Neural cell (in vitro differentiated cells): ENCODE measurements around the gene FOXRED1. TPM values are rescaled to one million over a fixed set of nuclear protein-coding genes. Genes with fewer than 3 reads are reported as not detected.

Experiments
- H2AFZ ChIP-seq: fragments of 200-600, 300-800 bp; sonication (generic), shearing (Covaris generic); 2 replicates; pipeline ENCODE4 v1.6.0; 2014; ENCODE audit warnings: low read depth, mild to moderate bottlenecking, antibody characterized with exemption, low read length, moderate library complexity
- H3F3A ChIP-seq: fragments of 200-600 bp; shearing (Covaris generic); 2 replicates; pipeline ENCODE4 v1.6.1; 2016; ENCODE audit warnings: mild to moderate bottlenecking, moderate library complexity, mixed read lengths, antibody characterized with exemption, low read length; ENCODE audit not compliant: insufficient read depth, poor library complexity, severe bottlenecking
- H3K27ac ChIP-seq: fragments of 200-600, 300-800 bp; sonication (generic), shearing (Covaris generic); 2 replicates; pipeline ENCODE4 v1.5.1; 2014; ENCODE audit warnings: mild to moderate bottlenecking, low read length, moderate library complexity
- H3K27me3 ChIP-seq: fragments of 300-800, 200-600 bp; sonication (generic), shearing (Covaris generic); 2 replicates; pipeline ENCODE4 v1.6.0; 2014; ENCODE audit warnings: mild to moderate bottlenecking, low read depth, low read length, moderate library complexity; ENCODE audit not compliant: insufficient read depth
- H3K36me3 ChIP-seq: fragments of 300-800, 200-600 bp; sonication (generic), shearing (Covaris generic); 2 replicates; pipeline ENCODE4 v1.5.1; 2014; ENCODE audit warnings: mild to moderate bottlenecking, antibody characterized with exemption, low read length, moderate library complexity; ENCODE audit not compliant: insufficient read depth
- H3K4me2 ChIP-seq: fragments of 300-800, 200-600 bp; sonication (generic), shearing (Covaris generic); 2 replicates; pipeline ENCODE4 v1.6.0; 2014; ENCODE audit warnings: mild to moderate bottlenecking, low read length
- H3K4me3 ChIP-seq: fragments of 300-800, 200-600 bp; sonication (generic), shearing (Covaris generic); 2 replicates; pipeline ENCODE4 v1.5.1; 2014; ENCODE audit warnings: mild to moderate bottlenecking, low read length, moderate library complexity
- H3K79me2 ChIP-seq: fragments of 200-600 bp; shearing (Covaris generic); replicated peaks from 2 replicates; pipeline ENCODE4 v1.6.0; 2014; ENCODE audit warnings: mild to moderate bottlenecking, low read length, moderate library complexity; ENCODE audit not compliant: insufficient read depth
- H3K9ac ChIP-seq: fragments of 300-800, 200-600 bp; sonication (generic), shearing (Covaris generic); 2 replicates; pipeline ENCODE4 v1.6.1; 2016; ENCODE audit warnings: mild to moderate bottlenecking, low read length, mixed read lengths
- H3K9me2 ChIP-seq: fragments of 200-600 bp; shearing (Covaris generic); 2 replicates; pipeline ENCODE4 v1.6.1; 2016; ENCODE audit warnings: mild to moderate bottlenecking, low read length, mixed read lengths; ENCODE audit not compliant: insufficient read depth
- H3K9me3 ChIP-seq: fragments of 200-600, 300-800 bp; sonication (generic), shearing (Covaris generic); 2 replicates; pipeline ENCODE4 v1.6.1; 2016; ENCODE audit warnings: mild to moderate bottlenecking, mixed run types, low read length, moderate library complexity, mixed read lengths
- H4K20me1 ChIP-seq: fragments of 200-600 bp; shearing (Covaris generic); 2 replicates; pipeline ENCODE4 v1.6.1; 2016; ENCODE audit warnings: mild to moderate bottlenecking, mixed run types; ENCODE audit not compliant: insufficient read depth
- EP300 ChIP-seq: fragments of 450-650 bp; conservative IDR thresholded peaks from 2 replicates; pipeline ENCODE4 v1.6.1; 2014; ENCODE audit warnings: antibody characterized with exemption, mild to moderate bottlenecking, moderate library complexity; ENCODE audit not compliant: poor library complexity, severe bottlenecking
- EZH2 ChIP-seq: fragments of 200-600, 300-800 bp; shearing (Covaris generic), sonication (generic); IDR thresholded peaks from 2 replicates; pipeline ENCODE4 v1.6.1; 2014; ENCODE audit warnings: antibody characterized with exemption, low read length, borderline replicate concordance, mild to moderate bottlenecking; ENCODE audit not compliant: insufficient read depth, poor library complexity, severe bottlenecking
- MXI1 ChIP-seq: fragments of 450-650 bp; conservative IDR thresholded peaks from 2 replicates; pipeline ENCODE4 v1.6.1; 2014; ENCODE audit warnings: antibody characterized with exemption, mild to moderate bottlenecking; ENCODE audit not compliant: poor library complexity, severe bottlenecking
- POLR2AphosphoS5 ChIP-seq: IDR thresholded peaks from 2 replicates; pipeline ENCODE4 v1.6.1; 2012
- RAD21 ChIP-seq: fragments of 450-650 bp; conservative IDR thresholded peaks from 2 replicates; pipeline ENCODE4 v1.6.1; 2014; ENCODE audit warnings: antibody characterized with exemption, mild to moderate bottlenecking, moderate library complexity
- SMC3 ChIP-seq: fragments of 450-650 bp; conservative IDR thresholded peaks from 2 replicates; pipeline ENCODE4 v1.6.1; 2014; ENCODE audit warnings: antibody characterized with exemption, mild to moderate bottlenecking, moderate library complexity; ENCODE audit not compliant: poor library complexity
- TAF1 ChIP-seq: IDR thresholded peaks from 2 replicates; pipeline ENCODE4 v1.6.1; 2012; ENCODE audit warnings: low read depth
- polyA plus RNA-seq: library from polyadenylated mRNA; depleted of rRNA; stranded (reverse); fragments of >200 nt; gene quantifications from 2 replicates; pipeline ENCODE4 v1.2.3, GENCODE V29; 2014
- TF ChIP-seq, protein P1 (sequence below): IDR thresholded peaks from 2 replicates; pipeline ENCODE4 v1.6.1; 2012; ENCODE audit warnings: borderline replicate concordance
- TF ChIP-seq, protein P2 (sequence below): fragments of 450-650 bp; IDR thresholded peaks from 2 replicates; pipeline ENCODE4 v1.5.1; 2014; ENCODE audit warnings: antibody characterized with exemption, mild to moderate bottlenecking, moderate library complexity; ENCODE audit not compliant: poor library complexity, severe bottlenecking

Gene FOXRED1
- polyA plus RNA-seq, 1 donor from 2014 or later = 77.3 TPM

DNA sequence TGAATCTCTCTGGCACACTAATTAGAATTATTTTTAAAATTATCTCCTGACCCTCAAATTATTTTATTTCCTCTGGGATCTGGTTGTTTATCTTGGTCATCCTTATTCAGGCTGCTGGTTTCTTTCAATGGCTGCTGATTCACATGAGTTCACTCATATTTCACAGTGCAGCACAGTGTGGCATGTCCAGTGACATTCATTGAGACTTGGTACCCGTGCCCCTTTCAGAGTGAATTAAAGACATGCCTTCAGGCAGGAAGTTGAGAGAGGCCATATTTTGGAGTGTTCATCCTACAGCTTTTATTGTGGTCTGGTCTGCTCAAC is 48.4 kb downstream of the FOXRED1 start:
- Histone ChIP-seq H3K4me2 (no peak overlapping the region), H2AFZ (no peak overlapping the region), H3K9ac (no peak overlapping the region)

DNA sequence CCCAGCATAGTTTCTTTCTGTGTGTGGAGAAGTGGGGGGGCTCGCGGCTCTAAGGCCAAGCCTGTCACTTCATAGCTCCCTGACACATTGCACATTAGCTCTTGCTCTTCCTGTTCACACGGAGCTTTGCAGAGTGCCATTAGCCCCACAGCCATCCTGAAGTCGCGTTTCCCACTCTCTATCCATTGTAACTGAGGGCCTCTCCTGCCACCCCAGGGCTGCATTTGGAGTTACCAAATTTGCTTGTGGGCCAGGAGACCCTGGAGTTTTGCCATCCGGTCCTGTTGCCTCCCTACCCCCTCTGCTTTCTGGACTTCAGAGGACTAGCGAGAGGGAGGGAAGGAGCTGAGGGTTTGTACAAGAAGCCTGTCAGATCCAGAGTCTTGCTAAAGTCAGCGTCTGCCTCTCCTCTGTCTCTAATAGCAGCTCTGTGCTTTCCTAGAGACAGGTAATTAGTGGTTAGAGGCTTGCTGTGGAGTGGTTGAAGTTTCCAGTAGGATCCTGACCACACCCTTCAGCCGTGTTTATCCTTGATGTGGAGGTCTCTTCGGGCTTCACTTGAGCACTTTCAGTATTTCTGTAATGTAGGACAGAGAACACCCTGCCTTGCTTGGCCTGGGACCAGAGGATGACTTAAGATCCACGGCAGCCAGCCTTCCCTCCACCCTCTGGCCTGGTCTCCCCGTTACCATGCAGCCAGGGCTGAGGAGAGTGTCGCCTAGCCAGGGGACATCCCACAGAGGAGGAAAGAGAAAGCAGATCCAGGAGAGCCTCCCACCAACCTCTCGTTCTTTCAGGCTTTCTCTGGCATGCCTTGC is 49.0 kb downstream of the FOXRED1 start:
- no peak overlapping the region for H3K4me2 ChIP-seq
- no peak overlapping the region for H3K9ac ChIP-seq
- no peaks in the 10 kb centered on the region for H3K79me2 ChIP-seq
- H3K9me2 ChIP-seq = no peaks in the 10 kb centered on the region
- H3F3A ChIP-seq = no peaks in the 10 kb centered on the region
- no peaks in the 10 kb centered on the region for H4K20me1 ChIP-seq
- no peaks in the 10 kb centered on the region for H3K27me3 ChIP-seq
- H3K9me3 ChIP-seq = no peaks in the 10 kb centered on the region
- H3K27ac ChIP-seq = no peak overlapping the region
- H3K36me3 ChIP-seq = no peaks in the 10 kb centered on the region
- TF ChIP-seq MXI1 (no peak), TAF1 (no peak), EP300 (no peak), EZH2 (no peak), RAD21 (no peak)
- TF ChIP-seq, protein P1, sequence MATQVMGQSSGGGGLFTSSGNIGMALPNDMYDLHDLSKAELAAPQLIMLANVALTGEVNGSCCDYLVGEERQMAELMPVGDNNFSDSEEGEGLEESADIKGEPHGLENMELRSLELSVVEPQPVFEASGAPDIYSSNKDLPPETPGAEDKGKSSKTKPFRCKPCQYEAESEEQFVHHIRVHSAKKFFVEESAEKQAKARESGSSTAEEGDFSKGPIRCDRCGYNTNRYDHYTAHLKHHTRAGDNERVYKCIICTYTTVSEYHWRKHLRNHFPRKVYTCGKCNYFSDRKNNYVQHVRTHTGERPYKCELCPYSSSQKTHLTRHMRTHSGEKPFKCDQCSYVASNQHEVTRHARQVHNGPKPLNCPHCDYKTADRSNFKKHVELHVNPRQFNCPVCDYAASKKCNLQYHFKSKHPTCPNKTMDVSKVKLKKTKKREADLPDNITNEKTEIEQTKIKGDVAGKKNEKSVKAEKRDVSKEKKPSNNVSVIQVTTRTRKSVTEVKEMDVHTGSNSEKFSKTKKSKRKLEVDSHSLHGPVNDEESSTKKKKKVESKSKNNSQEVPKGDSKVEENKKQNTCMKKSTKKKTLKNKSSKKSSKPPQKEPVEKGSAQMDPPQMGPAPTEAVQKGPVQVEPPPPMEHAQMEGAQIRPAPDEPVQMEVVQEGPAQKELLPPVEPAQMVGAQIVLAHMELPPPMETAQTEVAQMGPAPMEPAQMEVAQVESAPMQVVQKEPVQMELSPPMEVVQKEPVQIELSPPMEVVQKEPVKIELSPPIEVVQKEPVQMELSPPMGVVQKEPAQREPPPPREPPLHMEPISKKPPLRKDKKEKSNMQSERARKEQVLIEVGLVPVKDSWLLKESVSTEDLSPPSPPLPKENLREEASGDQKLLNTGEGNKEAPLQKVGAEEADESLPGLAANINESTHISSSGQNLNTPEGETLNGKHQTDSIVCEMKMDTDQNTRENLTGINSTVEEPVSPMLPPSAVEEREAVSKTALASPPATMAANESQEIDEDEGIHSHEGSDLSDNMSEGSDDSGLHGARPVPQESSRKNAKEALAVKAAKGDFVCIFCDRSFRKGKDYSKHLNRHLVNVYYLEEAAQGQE = no peak
- TF ChIP-seq, protein P2, sequence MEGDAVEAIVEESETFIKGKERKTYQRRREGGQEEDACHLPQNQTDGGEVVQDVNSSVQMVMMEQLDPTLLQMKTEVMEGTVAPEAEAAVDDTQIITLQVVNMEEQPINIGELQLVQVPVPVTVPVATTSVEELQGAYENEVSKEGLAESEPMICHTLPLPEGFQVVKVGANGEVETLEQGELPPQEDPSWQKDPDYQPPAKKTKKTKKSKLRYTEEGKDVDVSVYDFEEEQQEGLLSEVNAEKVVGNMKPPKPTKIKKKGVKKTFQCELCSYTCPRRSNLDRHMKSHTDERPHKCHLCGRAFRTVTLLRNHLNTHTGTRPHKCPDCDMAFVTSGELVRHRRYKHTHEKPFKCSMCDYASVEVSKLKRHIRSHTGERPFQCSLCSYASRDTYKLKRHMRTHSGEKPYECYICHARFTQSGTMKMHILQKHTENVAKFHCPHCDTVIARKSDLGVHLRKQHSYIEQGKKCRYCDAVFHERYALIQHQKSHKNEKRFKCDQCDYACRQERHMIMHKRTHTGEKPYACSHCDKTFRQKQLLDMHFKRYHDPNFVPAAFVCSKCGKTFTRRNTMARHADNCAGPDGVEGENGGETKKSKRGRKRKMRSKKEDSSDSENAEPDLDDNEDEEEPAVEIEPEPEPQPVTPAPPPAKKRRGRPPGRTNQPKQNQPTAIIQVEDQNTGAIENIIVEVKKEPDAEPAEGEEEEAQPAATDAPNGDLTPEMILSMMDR = no peak
- no peak overlapping the region for H3K4me3 ChIP-seq
- no peak overlapping the region for H2AFZ ChIP-seq

More for the DNA sequence above, 48.4 kb downstream of the FOXRED1 start:
- TF ChIP-seq EZH2 (no peak), TAF1 (no peak), POLR2AphosphoS5 (no peak), MXI1 (no peak), RAD21 (no peak), EP300 (no peak), SMC3 (no peak)
- TF ChIP-seq, protein P1 = no peak
- TF ChIP-seq, protein P2 = no peak
- Histone ChIP-seq H3K4me3 (no peak overlapping the region), H3K9me2 (no peaks in the 10 kb centered on the region), H4K20me1 (no peaks in the 10 kb centered on the region), H3K27ac (no peak overlapping the region), H3K9me3 (no peaks in the 10 kb centered on the region), H3K27me3 (no peaks in the 10 kb centered on the region), H3F3A (no peaks in the 10 kb centered on the region), H3K36me3 (no peaks in the 10 kb centered on the region), H3K79me2 (no peaks in the 10 kb centered on the region)
